Measurements from ENCODE around the gene FILIP1.

Gene FILIP1

GRCh38 chr6:75334266-75335040 lies 159.1 kb downstream of the FILIP1 start:
- no peak for DNase-seq (ENCODE audit: low read depth in 3 of 3)

GRCh38 chr6:75333676-75334200 lies 159.9 kb downstream of the FILIP1 start:
- no peak for DNase-seq (ENCODE audit: low read depth in 3 of 3)

GRCh38 chr6:75331151-75331550 lies 162.4 kb downstream of the FILIP1 start:
- DNase-seq (ENCODE audit: low read depth in 3 of 3), result no peak

GRCh38 chr6:75329703-75330102 lies 163.9 kb downstream of the FILIP1 start:
- DNase-seq (ENCODE audit: low read depth in 3 of 3), result no peak

- no peak for DNase-seq (ENCODE audit: low read depth in 3 of 3)
Measured at GRCh38 chr6:75327807-75328206, 165.8 kb downstream of the FILIP1 start.

- DNase-seq (ENCODE audit: low read depth in 3 of 3), result no peak
Measured at GRCh38 chr6:75326557-75327258, 166.9 kb downstream of the FILIP1 start.

- DNase-seq (ENCODE audit: low read depth in 3 of 3), result no peak
Measured at GRCh38 chr6:75318900-75319299, 174.7 kb downstream of the FILIP1 start.

GRCh38 chr6:75317503-75318206 lies 175.9 kb downstream of the FILIP1 start:
- DNase-seq (ENCODE audit: low read depth in 3 of 3), result no peak

- DNase-seq (ENCODE audit: low read depth in 3 of 3), result no peak
Measured at GRCh38 chr6:75315978-75316377, 177.6 kb downstream of the FILIP1 start.

- no peak for DNase-seq (ENCODE audit: low read depth in 3 of 3)
Measured at GRCh38 chr6:75308250-75308988, 185.2 kb downstream of the FILIP1 start.

GRCh38 chr6:75307364-75308004 lies 186.1 kb downstream of the FILIP1 start:
- DNase-seq (ENCODE audit: low read depth in 3 of 3), result no peak

GRCh38 chr6:75306064-75306463 lies 187.5 kb downstream of the FILIP1 start:
- no peak for DNase-seq (ENCODE audit: low read depth in 3 of 3)

- DNase-seq (ENCODE audit: low read depth in 3 of 3), result no peak
Measured at GRCh38 chr6:75305573-75305972, 188.0 kb downstream of the FILIP1 start.

- DNase-seq (ENCODE audit: low read depth in 3 of 3), result no peak
Measured at GRCh38 chr6:75302280-75302679, 191.3 kb downstream of the FILIP1 start.

GRCh38 chr6:75301537-75301936 lies 192.1 kb downstream of the FILIP1 start:
- no peak for DNase-seq (ENCODE audit: low read depth in 3 of 3)

GRCh38 chr6:75301088-75301487 lies 192.5 kb downstream of the FILIP1 start:
- DNase-seq (ENCODE audit: low read depth in 3 of 3), result no peak

- DNase-seq (ENCODE audit: low read depth in 3 of 3), result no peak
Measured at GRCh38 chr6:75300531-75300855, 193.1 kb downstream of the FILIP1 start.

- no peak for DNase-seq (ENCODE audit: low read depth in 3 of 3)
Measured at GRCh38 chr6:75299801-75300530, 193.6 kb downstream of the FILIP1 start.

- DNase-seq (ENCODE audit: low read depth in 3 of 3), result no peak
Measured at GRCh38 chr6:75296811-75297779, 196.5 kb downstream of the FILIP1 start.

All from stimulated activated CD4-positive, alpha-beta T cell treated with anti-CD3 and anti-CD28 coated beads, TNF-alpha, amount 100 ng/mL, for 24 hours (primary cell).